EH (cell line): Measurements from ENCODE around the gene CCPG1.
A peak's percentile ranks its signal among the peaks of the same experiment; 100 is the strongest.

ENCODE experiments used
- DNase-seq: peaks from one replicate; pipeline ENCODE4 v3.0.0-alpha.2; 2015; ENCODE audit warnings: low read depth

The CCPG1 gene

DNA sequence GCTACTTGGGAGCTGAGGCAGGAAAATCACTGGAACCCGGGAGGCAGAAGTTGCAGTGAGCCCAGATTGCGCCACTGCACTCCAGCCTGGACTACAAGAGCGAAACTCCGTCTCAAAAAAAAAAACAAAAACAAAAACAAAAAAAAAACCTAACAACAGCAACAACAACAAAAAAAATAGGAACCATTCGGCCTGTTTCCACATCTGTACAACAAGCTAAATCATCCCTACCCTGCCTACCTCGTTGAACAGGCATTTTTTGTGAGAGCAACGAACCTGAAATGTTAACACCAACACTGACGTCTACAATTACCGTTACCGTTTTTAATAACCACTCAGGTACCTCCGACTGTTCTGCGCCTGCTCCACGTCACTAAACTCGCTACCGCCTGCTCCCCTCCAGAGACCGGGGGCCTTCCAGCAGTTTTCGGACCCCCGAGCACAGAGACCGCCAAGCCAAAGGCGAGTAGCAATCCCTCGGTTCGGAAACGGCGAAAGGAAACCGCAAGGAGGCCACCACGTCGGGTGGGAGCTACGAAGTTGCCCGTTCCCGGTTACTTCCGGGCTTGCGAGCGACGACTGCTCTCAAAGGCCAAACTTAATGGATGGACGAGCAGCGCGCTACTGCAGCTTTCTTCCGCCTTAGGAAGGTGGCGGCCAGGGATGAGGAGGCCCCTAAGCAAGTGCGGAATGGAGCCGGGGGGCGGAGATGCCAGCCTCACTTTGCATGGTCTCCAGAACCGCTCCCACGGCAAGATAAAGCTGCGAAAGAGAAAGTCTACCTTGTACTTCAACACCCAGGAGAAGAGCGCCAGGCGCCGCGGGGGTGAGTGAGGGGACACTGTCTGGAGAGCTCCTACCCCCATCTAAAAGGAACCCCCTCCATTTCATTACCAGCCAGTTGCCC is 89.3 kb downstream of the CCPG1 start, which contains the start of the genes PIGB and PIGBOS1:
Gene PIGB, plus strand, starts transcription at position 635 of the 907 bp plus-strand sequence. Its CDS starts 29 bp downstream, at position 664.
Gene PIGBOS1, minus strand, starts transcription at position 536 of the 907 bp plus-strand sequence. CDS start 1,331 bp downstream, outside the sequence.
- peak; percentile 90 for DNase-seq
